GM19328 (cell line): ENCODE measurements around the gene BLTP3A.
A peak's percentile ranks its signal among the peaks of the same experiment; 100 is the strongest.
"Not testable (repeated sequence)": the region's sequence is repeated elsewhere in the genome, so short reads cannot be mapped to it uniquely, and the experiment has no call there.

Experiments used
- ATAC-seq: cut with Tn5 transposase; IDR thresholded peaks from one replicate; pipeline ENCODE4 v1.9.1; 2021; ENCODE audit warnings: mild to moderate bottlenecking, moderate library complexity; ENCODE audit not compliant: unreplicated experiment

The BLTP3A gene

DNA sequence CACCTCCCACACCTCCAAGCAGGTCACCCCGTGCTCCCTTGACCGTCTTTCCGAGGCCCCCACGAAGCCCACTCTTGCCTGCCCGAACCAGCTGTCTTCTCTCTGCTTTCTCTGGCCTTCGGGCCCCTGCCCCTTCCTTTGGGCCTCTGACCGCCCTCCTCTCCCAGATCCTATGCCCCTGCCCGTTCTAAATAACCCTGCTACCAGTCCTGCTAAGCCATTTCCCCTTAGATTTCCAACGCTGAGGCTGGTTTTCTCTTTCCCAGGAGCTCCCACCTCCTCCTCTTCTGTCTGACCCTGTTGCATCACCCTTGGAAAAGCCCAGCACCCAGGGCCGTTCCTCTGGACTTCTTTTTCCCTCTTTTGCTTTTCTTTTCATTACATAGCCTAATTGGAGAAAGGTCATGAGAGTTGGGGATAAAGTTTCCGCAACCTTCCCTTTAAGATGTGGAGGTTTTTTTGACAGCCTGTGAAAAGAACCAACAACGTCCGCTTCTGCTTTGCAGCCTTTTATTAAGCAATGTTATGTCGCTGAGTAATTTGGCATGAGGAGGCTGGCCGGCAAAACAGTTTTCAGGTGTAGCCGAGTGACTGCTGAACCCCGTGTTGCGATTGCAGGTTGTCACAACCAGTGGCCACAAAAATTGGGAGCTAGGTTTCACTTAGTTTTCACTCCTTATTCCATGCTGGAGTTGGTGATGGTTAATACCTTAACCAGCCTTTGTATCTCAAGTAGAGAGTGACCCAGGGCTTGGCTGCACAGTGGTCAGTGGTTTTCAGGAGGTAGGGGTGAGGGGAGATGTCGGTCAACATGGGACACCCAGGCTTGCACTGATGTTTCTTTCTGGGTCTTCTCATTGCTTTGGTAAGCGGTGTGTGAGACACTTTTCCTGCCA lies 970 bp downstream of the BLTP3A start:
- ATAC-seq, result peak; percentile 8

DNA sequence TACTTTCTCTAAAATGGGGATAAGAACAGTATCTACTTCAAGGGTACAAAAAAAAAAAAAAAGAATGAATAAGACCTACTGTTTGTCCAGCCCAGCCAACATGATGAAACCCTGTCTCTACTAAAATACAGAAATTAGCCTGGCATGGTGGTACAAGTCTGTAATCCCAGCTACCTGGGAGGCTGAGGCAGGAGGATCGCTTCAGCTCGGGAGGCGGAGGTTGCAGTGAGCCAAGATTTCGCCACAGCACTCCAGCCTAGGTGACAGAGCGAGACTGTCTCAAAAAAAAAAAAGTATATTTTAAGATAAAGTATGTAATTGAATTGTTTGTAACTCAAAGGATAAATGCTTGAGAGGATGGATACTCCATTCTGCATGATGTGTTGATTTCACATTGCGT lies 2.0 kb downstream of the BLTP3A start:
- ATAC-seq, result no peak

DNA sequence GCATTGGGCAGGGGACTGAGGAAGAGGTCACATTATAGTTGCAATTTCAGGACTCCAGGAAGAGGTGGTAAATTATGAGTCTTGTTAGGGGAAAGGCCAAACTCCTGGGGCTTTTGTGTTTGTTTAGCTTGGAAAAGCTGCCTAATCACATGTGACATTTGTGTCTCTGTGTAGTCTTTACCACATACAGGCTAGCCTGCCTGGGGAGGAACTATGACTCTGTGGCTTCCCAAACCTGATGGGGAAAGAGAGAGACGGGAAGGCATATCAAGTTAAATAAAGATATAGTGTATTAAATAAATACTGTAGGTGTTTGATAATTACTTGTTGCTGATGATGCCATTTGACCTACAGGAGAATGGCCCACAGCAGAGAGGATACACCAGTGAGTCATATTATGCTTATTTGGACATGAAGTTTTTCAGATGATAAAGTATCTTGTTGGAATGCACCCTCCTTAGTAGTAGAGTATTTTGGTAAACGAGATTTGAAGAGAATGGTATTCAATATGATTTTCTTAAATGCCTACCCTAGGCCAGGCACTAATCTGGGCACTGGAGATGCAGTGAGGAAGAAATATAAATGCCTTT lies 4.0 kb downstream of the BLTP3A start:
- no peak for ATAC-seq

DNA sequence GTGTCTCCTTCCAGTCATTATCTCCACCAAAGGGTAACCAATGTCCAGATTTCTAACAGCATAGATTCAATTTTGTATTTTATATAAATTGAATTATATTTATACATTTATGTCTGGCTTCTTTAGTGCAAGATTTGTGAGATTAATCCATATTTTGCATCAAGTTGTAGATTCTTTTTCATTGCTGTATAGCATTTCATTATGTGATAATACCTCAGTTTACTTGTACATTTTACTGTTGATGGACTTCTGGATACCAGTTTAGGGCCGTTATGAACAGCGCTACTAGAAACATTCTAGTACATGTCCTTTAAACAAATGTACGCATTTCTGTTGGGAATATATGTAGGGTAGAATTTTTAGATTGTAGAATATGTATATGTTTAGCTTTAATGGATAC lies 6.2 kb downstream of the BLTP3A start:
- no peak for ATAC-seq

DNA sequence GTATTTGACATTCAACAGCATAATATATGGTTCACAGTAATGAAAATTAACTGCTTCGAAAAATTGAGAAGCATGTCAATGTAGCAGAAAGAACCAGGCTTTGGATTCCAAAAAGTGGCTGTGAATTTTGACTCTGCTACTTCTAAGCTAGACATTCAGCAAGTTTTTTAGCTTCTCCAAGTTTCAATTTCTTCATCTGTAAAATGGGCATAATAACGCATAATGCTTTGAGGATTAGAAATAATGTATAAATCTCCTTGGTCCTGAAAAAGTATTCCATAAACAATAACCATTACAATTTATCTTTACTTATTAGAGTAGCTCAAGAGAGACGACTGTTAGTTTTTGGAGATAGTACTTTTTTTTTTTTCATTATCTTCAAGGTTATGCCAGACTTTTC lies 7.7 kb downstream of the BLTP3A start:
- no peak for ATAC-seq

DNA sequence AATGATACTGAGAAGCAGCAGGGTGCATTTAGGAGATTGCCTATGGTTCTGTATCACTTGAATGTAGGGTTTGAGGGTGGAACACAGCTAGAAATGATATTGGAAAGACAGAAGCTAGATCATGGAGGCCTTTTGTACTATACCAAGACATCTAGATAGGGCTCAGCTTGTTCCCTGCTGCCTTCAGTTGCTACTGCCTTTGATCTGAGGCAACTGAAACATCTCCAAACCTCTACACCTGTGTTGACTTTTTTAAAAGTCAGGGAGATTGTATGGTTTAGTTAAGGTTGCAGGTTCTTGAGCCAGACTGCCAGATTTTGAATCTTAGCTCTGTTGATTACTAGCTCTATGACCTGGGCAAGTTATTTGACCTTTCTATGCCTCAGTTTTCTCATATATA lies 12.7 kb downstream of the BLTP3A start:
- no peak for ATAC-seq

DNA sequence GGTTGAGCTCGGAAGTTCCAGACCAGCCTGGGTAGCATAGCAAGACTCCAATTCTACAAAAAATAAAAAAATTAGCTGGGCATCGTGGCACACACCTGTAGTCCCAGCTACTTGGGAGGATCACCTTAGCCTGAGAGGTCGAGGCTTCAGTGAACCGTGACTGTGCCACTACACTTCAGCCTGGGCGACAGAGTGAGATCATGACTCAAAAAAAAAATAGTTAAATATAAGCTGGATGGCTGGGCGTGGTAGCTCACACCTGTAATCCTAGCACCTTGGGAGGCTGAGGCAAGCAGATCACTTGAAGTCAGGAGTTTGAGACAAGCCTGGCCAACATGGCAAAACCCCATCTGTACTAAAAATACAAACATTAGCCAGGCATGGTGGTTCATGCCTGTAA lies 13.2 kb downstream of the BLTP3A start:
- not testable (repeated sequence) for ATAC-seq

DNA sequence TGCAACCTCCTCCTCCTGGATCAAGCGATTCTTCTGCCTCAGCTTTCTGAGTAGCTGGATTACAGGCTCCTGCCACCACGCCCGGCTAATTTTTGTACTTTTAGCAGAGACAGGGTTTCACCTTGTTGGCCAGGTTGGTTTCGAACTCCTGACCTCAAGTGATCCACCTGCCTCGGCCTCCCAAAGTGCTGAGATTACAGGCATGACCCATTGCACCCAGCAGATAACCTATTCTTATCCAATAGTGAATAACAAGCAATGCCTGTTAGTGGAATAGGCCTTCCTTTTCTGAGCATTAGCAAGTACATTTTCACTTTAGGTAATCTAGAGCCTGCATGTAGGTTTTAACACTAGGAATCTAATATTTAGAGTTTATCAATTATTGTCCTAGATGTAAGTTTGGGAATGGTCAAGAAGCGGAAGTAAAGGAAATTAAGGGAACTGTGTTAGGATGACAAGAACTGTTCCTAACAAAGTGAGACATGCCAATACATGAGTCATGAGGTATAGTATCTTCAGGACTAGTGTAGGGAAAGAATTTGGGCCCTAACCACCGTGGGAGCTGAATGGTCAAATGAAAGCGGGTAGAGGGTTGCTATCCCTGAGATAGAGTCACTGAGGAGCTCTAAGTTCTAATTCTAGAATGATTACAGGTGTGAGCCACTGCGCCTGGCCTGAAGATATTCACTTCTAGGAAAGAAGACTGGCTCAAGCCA lies 15.0 kb downstream of the BLTP3A start:
- ATAC-seq, result no peak

DNA sequence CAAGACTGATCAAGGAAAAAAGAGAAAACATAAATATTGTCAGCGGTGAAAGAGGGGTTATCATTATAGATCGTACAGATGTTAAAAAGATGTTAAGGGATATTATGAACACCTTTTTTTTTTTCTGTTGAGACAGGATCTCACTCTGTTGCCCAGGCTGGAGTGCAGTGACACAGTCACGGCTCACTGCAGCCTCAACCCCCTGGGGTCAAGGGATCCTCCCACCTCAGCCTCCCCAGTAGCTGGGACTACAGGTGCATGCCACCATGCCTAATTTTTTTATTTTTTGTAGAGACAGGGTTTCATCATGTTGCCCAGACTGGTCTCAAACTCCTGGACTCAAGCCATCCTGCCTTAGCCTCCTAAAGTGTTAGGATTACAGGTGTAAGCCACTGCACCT lies 16.6 kb downstream of the BLTP3A start:
- not testable (repeated sequence) for ATAC-seq

DNA sequence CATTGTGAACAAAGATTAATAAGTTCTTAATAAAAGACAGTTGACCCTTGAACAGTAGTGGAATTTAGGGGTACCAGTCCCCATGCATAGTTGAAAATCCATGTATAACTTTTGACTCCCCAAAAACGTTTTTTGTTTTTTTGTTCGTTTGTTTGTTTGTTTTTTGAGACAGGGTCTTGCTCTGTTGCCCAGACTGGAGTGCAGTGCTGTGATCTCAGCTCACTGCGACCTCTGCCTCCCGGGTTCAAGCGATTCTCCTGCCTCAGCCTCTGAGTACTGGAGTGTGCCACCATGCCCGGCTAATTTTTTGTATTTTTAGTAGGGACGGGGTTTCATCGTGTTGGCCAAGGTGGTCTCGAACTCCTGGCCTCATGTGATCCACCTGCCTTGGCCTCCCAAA lies 17.5 kb downstream of the BLTP3A start:
- not testable (repeated sequence) for ATAC-seq

DNA sequence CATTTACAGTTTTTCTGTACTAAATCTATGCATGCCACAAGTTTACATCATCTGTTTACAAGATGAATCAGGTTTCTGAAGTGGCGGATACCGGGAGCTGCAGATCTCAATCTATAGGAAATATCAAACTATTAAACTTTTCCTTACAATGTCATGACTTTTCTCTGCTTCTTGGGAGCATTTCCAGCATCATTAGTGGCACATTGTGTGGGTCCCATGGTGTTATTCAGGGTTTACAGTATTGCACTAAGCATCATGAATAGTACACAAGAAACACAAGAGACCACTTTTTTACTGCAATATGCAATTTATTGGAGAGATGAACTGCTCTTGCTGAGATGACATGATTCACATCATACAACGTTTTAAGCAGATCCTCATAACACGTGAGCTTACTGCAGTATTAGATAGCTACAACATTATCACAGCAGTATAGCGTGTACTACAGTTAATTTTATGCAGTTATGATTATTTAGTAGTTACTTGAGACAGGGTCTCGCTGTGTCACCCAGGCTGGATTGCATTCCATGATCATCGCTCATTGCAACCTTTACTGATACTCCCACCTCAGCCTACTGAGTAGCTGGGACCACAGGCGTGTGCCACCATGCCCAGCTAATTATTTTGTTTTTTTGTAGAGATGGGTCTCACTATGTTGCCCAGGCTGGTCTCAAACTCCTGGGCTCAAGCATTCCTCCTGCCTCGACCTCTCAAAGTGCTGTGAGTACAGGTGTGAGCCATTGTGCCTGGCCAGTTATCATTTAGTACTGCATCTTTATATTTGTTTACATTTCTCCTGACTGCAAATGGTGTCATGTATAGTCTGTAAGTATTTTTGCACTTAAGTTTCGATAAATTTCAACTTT lies 18.4 kb downstream of the BLTP3A start:
- ATAC-seq, result no peak

DNA sequence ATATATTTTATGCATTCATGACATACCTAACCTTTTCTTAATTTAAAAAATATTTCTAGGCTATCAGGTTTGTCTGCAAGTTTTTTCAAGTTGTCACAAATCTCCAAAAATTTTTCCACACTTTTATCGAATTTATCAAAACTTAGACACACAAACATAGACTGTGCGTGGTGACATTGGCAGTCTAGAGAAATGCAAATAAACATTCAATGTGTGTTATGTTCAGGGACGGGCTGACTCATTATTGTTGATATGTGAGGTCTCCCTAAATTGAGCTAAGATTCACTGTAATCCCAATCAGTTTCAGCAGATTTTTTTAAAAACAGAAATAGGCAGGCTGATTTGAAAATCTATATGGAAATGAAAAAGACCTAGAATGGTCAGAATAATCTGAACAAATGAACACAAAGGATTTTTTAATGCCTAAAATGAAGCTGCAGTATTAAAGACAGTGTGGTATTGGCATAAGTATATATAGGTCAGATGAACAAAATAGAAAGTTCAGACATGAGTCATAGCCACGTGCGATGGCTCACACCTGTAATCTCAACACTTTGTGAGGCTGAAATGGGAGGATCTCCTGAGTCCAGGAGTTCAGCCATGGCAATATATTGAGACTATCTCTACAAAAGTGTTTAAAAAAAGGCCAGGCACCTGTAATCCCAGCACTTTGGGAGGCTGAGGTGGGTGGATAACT lies 19.2 kb downstream of the BLTP3A start:
- ATAC-seq, result peak; percentile 81

DNA sequence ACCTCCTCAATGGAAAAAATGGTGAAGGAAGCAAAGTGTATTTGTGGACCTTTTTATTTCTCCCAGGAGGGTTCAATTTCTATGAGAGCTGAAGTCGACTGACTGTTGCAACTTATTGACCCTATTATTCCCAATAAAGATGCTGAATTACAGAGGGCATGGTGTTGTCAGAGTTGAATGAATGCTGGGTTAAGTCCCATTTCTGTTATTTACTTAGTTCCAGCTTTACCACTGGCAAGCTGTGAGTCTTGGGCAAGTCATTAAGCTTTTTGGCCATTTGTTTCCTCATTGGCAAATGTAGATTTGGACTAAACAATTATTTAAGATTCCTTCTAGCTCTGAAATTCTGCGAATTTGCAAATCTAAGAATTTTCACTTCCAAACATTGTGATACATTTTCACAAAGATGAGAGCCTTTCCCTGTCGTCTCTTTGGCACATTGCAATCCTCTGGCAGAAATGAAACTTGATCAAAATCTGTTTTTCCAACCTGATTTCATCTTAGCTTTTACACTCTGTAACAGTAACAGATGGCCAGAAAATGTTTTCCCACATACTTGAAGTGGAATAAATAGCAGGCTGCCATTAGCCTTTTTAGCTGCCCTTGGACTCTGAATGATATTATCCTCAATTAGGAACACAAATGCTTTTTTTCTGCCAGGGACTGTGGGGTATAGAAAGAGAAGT lies 21.3 kb downstream of the BLTP3A start:
- ATAC-seq, result no peak

DNA sequence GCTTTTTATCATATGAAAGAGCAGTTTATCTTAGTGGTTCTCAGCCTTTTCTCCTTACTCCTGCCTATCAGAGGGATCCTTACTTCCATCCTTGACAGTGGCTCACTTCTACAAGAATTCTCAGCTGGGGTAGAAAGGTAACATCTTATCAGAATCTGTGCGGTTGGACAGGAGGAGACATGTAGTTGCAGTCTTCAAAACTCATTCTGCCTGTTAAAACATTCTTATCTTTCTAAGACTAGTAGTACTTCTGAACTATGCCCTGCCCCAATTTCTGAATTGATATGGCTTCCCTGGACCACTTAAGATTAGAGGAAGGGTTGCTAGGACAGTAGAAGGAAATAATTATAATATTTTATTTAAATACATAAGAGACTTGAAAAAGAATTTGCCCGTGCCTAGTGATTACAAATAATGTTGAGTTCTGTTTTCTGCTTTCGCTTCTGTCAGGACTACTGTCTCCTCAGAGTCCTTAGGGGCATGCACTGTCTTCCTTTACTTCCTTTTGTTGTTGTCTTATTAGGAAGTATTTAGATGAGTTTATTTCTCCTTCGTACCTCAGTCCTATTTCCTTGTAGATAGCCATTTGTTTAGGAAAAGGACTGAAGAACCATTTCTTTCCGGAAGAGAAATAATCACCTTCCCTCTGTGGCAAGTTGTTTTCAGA lies 24.9 kb downstream of the BLTP3A start:
- ATAC-seq, result no peak

DNA sequence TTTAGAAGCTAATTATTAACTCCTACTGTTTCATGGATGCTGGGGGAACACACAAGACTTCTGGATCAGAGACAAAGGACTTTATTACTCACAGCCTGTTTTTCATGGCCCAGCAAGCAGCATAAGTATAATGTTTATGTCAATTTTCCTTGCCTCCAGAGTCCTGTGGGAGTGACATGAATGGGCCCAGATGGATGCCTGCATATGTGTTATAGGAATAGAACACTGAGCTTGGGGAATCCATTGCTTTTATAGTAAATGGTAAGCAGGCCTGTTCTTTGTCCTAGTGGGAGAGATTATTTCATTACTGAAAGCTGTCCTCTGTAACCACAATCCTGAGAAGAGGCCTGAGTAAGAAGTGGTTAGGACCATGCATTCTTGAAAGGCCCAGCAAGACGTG lies 25.6 kb downstream of the BLTP3A start:
- ATAC-seq, result no peak

DNA sequence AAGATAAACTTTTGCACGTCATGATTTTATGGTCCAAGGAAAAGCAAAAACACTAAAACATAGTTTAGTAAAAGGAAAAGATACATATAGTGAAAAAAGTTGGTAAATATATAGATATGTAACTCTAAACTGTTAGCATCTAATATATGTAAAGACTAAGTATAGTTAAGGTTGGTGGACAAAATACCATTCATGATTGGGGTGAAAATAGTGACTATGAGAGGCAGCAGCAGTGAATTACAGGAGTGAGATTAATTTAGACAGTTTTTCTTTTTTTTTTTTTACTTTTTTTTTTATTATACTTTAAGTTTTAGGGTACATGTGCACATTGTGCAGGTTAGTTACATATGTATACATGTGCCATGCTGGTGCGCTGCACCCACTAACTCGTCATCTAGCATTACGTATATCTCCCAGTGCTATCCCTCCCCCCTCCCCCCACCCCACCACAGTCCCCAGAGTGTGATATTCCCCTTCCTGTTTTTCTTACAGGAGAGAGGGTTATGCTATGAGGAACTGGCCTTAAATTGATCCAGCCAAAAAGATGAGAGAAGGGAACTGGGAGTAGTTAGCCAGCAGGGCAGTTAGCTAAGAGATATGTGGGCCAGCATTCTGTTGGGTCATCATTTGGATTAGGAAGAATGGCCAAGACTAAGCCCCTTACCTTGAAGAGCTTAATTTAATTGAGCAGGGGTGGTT lies 27.1 kb downstream of the BLTP3A start:
- ATAC-seq, result not testable (repeated sequence)

DNA sequence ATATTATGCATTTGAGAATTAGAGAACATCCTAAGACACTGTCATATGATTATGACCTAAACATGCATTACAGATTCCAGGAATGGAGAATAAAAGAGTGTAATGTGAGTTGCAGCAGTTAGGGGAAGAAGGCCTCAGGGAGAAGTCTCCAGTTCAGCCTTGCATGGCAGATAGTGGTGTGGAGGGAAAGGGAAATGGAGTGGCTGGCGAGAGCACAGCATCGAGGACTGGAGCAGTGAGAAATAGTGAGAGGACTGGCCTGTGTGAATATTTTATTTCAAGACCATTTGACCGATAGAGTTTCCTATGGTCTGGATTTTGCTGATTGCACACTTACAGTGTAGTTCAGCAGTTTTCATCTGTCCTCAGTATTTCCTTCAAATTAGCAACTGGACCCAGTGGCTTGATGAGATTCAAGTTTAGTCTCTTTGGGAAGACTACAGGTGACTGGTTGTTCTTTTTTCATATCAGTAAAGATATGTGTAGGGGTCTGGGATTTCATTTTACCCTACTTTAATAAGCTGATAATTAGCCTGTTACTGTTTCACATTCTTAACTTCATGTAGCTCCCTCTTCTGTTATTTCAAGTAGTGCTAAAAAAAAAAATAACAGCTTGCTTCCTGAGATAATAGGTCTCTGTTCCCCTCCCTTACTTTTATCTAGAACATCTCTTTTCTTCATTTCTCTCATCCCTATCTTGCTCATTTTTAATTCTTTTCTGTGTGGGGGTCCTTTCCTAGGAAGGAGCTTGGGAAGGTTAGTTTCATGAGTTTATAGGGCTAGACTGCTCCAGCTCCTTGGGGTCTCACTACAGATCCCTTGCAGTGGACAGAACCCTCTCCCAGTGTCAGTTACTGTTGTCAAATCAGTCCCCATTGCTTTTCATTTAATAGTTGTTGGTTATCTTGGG lies 27.9 kb downstream of the BLTP3A start:
- ATAC-seq, result no peak

DNA sequence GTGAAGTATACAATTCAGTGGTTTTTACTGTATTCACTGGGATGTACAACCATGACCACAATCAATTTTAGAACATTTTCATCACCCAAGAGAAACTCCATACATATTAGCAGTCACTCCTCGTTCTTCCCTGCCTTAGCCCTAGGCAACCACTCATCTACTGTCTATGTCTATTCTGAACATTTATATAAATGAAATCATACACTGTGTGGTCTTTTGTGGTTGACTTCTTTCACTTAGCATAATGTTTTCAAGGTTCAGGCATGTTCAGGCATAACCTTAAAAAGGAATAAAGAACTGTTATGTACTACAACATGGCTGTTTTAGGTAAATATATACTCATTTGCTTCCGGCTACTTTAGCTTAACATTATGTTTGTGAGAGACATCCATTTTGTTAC lies 37.3 kb downstream of the BLTP3A start:
- no peak for ATAC-seq
